IPS-11a (cell line): ENCODE measurements around the gene PKP3.
A peak's percentile ranks its signal among the peaks of the same experiment; 100 is the strongest.

Experiments
- H3K4me3 ChIP-seq: one replicate; pipeline ENCODE4 v1.5.1; 2013; ENCODE audit warnings: low read depth, low read length, control low read depth

Gene PKP3

DNA sequence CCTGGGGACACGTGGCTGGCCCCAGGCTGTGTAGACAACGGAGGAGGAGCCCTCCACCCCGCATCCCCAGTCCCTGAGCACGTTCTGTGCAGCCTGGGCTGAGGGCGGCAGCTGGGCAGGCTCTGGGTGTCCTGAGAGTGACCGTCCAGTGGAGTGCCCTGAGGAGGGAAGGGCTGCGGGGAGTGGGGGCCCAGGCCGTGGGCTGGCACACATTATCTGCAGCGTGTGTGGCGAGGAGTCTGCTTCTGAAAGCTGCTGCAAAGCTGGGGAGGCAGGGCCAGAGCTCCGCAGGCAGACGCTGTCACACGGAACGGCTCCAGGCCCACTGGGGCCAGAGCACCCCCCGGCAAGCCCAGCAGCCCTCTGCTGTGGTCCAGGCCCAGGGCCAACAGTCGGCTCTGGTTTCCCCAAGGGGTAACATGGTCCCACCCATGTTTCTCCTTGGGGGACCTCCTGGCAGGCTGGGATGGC lies 48.6 kb downstream of the PKP3 start:
- no peak overlapping the region for H3K4me3 ChIP-seq

DNA sequence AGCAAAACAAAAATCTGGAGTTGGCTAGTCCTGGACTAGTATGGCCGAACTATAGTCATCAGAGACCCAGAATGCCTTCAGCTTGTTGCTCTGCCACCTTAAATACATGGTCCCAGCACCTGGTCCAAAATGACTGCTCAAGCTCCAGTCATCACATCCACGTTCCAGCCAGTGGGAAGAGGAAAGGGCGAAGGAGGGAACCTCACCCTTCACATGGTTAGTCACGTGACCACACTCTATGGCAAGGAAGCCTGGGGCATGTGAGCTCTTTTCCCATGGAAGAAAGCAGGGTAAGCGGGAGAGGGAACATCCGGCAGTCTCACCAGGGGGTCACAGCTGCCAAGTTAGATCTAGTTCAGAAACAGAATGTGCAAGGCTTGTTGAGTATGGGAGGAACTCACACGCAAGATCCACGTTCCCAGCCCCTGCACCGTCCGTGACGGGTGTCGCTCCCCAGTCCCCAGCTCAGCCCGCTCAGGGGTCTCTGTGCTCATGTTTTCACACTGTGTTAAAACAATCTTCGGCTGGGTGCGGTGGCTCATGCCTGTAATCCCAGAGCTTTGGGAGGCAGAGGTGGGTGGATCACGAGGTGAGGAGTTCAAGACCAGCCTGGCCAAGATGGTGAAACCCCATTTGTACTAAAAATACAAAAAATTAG lies 49.7 kb downstream of the PKP3 start:
- no peak overlapping the region for H3K4me3 ChIP-seq

DNA sequence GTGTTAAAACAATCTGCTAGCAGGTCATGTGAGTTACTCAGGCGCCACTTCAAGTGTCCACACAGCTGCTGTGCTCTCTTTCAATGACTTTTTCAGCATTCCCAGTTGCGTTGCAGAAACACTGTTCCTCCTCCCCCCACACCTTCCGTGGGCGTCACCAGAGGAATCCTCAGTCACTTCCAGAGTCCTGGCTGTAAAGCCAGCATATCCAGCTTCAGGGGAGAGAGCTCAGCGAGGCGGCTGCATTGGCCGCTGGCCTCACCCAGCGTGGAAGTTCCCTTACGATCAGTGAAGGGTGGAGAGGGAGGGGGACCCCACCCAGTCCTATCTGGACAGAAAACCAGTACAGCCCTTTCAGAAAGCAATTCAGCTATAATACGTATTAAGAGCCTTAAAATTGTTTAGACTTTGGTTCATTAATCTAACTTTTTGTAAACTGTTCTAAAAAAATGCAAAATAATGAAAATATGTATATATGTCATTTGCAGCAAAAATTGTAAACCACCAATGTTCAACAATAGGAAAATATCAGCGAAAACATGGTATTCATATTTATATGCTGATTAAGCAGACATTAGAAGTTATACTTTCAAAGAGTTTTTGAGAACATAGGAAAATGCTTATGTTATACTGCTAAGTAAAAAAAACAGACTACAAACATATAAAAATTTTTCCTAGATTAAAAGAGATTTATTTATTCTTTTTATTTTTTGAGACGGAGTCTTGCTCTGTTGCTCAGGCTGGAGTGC lies 50.6 kb downstream of the PKP3 start:
- H3K4me3 ChIP-seq, result no peak overlapping the region

DNA sequence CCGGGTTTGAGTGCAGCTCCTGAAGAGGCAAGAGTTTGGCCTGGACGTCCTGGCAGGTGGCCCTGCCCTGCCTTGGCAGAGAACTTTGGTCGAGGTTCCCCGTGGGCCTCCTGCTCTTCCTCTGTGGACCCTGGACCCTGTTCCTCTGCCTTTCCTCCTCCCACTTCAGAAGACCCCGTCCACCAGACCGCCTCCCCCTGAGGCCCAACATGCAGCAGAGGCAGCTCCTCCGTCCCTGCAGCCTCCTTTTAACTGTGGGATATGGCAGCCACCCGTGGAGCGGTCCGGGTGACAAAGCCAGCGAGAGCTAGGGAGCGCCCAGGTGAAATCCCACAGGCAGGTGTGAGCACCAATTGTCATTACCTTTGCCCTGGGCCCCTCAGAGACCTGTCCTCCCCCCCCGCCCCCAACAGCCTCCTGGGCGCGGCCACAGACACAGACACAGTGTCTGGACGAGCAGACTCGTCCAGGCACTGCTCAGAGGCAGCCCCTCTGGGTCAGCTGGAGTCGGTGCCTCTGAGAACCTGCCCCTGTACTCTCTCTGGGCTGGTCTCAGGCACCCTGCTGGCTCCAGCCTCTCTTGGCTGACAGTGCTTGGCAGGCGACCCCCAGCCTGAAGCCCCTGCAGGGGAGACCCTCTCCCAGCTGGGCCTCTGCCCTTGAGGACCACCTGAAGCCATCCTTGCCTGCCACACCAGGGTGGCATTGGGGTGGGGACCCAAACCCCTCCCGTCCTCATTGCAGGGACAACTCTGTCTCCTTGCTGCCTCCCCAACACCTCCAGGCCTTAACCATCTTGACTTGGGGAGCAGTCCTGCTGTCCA lies 52.0 kb downstream of the PKP3 start:
- H3K4me3 ChIP-seq, result no peak overlapping the region

DNA sequence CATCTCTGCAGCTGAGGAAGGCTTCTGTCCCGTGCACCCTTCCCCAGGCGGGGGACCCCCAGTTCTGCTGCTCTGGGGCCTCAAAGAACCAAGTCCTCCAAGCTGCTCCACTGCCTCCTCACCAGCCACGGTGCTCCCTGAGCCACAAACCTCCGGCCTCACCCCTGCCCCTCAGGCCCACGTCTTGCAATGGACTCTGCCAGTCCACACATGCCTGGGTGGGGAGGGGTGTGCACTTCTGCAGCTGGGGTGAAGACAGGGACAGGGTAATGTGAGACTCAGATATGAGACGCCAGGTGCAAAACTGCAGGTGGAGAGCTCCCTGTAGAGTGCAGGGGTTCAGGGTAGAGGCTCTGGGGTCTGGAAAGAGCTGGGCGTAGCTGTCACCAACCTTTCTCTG lies 52.9 kb downstream of the PKP3 start:
- no peak overlapping the region for H3K4me3 ChIP-seq

DNA sequence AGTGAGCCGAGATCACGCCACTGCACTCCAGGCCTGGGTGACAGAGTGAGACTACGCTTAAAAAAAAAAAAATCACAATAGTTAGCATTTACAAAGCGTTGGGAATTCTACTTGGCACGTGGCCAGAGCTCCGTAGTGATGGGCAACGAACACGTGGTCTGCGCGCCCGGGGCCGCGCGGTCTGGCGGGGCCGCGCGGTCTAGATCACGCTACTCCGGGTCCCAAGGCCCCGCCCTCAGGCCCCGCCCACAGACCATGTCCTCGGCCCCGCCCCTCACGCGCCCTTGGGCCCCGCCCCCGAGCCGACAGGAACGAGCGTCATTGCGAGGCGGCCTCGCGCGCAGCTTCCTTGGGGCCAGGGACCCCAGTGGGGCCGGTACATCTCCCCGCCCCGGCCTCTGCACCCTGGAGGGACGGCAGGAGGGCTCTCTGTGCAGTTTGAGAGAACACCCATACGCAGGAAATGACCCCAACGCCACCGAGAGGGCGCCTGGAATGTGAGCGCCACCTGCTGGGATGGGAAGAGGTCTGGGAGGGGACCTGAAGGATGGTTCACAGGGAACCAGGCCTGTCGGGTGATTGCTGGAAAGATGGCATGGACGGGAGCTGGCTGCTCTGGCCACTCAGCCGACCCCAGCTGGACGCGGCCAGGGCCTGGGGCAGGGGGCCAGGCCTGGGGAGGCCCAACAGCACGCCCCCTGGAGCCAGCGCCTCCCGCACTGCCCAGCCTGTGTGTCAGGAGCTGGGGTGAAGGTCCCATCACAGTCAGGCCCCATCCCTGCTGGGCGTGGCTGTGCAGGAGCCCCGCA lies 54.1 kb downstream of the PKP3 start:
- peak overlapping the region; percentile 50 for H3K4me3 ChIP-seq

DNA sequence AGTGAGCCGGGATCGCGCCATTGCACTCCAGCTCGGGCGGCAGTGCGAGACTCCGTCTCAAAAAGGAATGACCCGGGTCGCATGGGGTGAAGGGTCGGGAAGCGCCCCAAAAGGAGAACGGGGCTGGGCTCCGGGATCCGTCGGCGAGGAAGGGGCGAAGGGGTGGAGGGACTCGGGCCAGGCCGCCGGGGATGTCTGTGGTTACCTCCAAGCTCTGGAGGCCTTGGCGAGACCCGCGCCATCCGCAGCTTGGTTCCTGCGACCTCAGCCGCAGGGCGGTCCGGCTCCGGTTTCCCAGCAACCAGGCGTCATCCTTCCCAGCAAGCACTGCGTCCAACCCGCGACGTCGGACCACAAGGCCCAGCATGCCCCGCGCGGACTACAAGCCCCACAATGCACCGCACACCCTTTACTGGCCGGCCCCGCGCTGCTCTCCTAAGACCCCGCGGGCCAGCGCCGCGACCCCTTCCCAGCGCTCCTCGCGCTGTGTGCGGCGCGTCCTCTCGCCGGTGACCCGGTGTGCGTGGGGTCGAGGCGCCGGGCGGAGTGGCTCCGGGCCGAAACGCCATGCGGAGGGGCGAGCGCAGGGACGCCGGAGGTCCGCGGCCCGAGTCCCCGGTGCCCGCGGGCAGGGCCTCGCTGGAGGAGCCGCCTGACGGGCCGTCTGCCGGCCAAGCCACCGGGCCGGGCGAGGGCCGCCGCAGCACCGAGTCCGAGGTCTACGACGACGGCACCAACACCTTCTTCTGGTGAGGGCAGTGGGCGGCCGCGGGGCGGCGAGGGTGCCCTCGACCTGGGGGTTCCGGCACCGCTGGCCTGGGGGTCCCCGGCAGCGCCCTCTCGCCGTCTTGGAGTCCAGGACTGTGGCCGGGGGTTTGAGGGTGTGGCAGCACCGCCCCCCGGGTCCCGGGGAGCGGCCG lies 56.1 kb downstream of the PKP3 start, which contains the start of gene PTDSS2:
Gene PTDSS2, plus strand, starts transcription at position 391 of the 920 bp plus-strand sequence. Its CDS starts 177 bp downstream, at position 568.
- peak within 1 kb of the TSS; percentile 81 for H3K4me3 ChIP-seq

DNA sequence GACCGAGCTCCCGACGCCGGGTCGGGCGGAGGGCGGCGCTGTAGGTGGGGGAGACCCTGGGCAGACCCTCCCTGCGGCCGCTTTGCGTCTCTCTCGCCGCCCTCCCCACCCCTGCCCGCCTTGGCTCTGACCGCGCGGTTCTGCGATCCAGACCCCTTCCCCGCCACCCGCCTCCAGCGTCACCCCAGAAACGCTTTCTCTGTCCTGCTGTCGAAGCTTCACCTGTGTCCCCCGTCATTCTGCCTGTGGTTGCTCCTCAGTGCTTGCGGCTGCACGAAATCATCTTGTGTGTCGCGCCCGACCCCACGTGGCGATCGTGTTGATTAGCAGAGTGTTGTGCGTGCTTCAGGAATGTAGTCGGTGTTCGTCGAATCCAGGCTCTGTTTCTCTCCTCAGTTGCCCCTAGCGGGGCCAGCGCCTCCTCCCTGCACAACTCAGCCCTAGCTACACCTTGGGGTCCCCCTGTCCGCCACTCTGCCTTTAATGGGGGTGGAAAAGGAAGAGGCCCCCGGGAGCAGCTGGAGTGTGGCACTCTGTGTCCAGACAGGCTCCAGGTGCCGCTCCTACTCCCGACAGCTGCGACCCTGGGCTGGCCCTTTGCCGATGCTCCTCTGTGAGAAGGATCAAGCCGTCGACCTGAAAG lies 56.9 kb downstream of the PKP3 start:
- H3K4me3 ChIP-seq, result peak overlapping the region; percentile 81

DNA sequence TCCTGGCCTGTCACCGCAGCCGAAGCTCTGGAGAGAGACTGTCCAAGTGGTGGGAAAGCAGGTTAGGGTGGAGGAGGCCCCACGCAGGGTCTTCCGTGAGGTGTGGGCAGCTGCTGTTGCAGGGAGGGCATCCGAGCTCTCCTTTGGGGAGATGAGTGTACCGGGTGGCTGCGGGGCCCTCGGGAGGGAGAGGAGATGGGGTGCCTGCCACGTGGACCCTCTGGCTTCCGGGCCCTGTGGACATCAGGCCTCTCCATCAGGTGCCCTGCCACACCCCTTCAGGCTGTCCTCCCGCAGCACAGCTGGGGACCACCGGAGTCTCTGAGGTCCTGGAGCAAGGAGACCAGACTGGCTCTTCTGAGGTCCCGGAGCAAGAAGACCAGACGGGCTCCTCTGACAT lies 57.7 kb downstream of the PKP3 start:
- no peak overlapping the region for H3K4me3 ChIP-seq

DNA sequence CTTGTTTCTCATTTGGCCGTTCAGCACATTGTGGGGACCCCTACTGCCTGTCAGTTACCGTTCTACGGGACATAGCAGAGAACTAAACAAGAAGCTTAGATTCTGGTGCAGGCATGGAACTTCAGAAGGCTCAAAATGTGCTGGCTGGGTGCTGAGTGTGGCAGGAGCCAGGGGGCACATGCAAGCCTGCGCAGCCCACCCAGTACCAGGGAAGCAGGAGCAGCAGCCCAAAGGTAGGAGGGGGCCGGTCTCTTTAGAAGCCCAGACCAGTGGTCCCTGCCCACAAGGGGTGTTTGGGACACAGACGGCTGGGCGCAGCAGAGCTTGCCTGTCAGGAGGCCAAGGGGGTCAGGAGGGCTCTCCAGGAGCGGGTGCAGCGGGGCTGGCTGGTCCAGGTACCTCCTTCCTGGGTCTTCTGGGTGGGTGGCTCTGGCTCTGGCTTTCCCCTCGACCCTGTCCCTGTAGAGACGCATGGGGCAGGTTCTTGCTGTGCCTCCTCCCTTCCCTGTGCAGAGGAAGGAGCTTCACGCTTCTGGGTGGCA lies 58.3 kb downstream of the PKP3 start:
- no peak overlapping the region for H3K4me3 ChIP-seq

DNA sequence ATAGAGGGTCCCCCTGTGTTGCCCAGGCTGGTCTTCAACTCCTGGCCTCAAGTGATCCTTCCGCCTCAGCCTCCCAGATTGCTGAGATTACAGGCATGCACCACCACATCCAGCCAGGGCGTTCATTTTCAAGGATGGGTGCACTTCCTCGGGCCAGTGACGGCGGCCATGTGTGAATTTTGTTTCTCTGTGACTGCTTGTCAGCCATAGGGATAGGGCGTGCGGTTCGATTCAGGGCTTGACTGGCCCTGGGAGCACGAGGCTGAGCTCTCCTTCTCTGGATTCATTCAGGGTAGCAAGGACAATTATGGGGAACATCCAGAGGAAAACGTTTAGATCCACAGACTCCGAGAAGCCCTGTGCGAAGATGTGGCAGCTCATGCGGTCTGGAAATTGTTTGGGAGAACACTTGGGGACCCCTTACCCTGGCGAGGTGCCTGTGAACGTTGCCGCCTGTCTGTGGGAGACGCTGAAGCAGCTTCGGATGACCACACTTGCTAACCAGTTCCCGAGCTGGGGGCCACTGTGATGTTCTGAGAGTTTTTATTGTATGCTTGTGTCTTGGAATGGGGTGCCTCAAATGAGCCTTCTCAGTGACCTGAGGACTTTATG lies 59.0 kb downstream of the PKP3 start:
- no peak overlapping the region for H3K4me3 ChIP-seq

DNA sequence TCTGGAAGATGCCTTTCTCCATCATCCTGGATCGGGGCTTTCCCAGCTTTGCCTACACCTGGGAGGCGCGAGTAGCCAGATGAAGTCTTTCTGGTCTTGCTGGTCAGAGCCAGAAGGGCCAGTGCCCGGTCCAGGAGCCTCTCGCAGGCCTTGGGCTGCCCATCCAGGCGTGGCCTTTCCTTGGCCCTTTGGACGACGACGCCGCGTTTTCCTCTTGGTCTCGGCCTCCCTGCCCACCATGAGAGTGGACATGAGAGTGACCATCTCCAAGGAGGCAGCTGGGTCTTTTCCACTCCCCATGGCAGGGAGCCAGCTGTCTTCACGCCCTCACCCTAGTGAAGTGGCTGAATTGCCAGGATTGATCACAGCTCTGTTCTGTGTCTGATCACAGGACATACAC lies 59.6 kb downstream of the PKP3 start:
- H3K4me3 ChIP-seq, result no peak overlapping the region

DNA sequence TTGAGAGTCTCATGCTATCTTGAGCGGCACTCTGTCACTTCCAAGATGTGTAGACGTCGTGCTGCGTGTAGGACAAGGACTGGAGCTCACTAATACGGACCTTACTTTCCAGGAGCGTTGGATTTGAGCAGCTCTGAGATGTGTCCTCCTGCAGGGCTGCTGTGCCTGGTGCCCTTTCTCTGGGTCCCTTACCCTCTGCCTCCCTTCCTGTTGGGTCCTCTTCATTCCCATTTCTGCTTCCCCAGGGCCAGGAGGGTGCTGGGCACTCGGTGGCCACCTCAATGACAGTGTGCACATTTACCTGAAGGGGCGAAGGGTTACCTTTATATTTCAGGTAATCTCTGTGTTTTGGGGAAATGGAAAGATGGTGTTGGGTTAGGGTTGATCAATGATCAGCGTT lies 60.0 kb downstream of the PKP3 start:
- no peak overlapping the region for H3K4me3 ChIP-seq
